Stomach (tissue), 9 donors: ENCODE results near the gene RAB8A. TPM values are rescaled to one million over a fixed set of nuclear protein-coding genes. Genes with fewer than 3 reads are reported as not detected.

Experiments used
- DNase-seq, 2 donors: peaks; one replicate each; pipeline versions ENCODE4 v3.0.0 to v3.0.0-alpha.2; 2013 to 2019
- H3K27ac ChIP-seq, 5 donors: fragments of 200-600 bp in 4 of 5; sonication (generic) in 4 of 5; one replicate each; pipeline ENCODE4 v1.5.1; 2013 to 2019; ENCODE audit warnings: mild to moderate bottlenecking in 1 of 5, moderate library complexity in 1 of 5
- H3K27me3 ChIP-seq, 3 donors: fragments of 200-600 bp; sonication (generic); one replicate each; pipeline ENCODE4 v1.5.1; 2017 to 2019; ENCODE audit warnings: mixed run types in 1 of 3
- H3K36me3 ChIP-seq, 4 donors: fragments of 200-600 bp; sonication (generic); 1 replicate in 3 of 4; 2 replicates in 1 of 4; pipeline ENCODE4 v1.5.1; 2016 to 2019
- H3K4me1 ChIP-seq, 4 donors: fragments of 200-600 bp; sonication (generic); one replicate each; pipeline ENCODE4 v1.5.1; 2016 to 2019
- H3K4me3 ChIP-seq, 4 donors: fragments of 200-600 bp; sonication (generic) in 3 of 4; one replicate each; pipeline ENCODE4 v1.5.1; 2016 to 2019; ENCODE audit warnings: mild to moderate bottlenecking in 1 of 4
- H3K9me3 ChIP-seq, 4 donors: fragments of 200-600 bp; sonication (generic); one replicate each; pipeline ENCODE4 v1.5.1; 2016 to 2019
- EP300 ChIP-seq: sonication (generic); formaldehyde crosslinking; IDR thresholded peaks from one replicate; pipeline ENCODE4 v1.6.1; 2017; ENCODE audit warnings: antibody characterized with exemption
- POLR2A ChIP-seq, 4 donors: fragments of 450-650 bp; IDR thresholded peaks; one replicate each; pipeline ENCODE4 v1.6.1; 2016; ENCODE audit warnings: antibody characterized with exemption in 4 of 4, control low read depth in 2 of 4, mild to moderate bottlenecking in 1 of 4, moderate library complexity in 1 of 4
- POLR2AphosphoS5 ChIP-seq, 3 donors: sonication (generic); formaldehyde crosslinking; IDR thresholded peaks; one replicate each; pipeline ENCODE4 v1.6.1; 2016; ENCODE audit warnings: antibody characterized with exemption in 3 of 3
- WGBS, 5 donors: extraction: QIAGEN DNeasy Blood & Tissue Kit in 3 of 5; methylation state at CpG; one replicate each; pipeline versions ENCODE4 v1.1.5 to v1.1.7; 2013 to 2018; 5-methylcytosine and 5-hydroxymethylcytosine counted together
- intact Hi-C: fragments of 100-400 bp; cut with DNase I; formaldehyde crosslinking; loops from one replicate; pipeline ENCODE4 v1.15.1; 2023; ENCODE audit warnings: low total_unique reads
- polyA plus RNA-seq, 3 donors: library from polyadenylated mRNA; stranded (reverse); fragments of 200-250 nt; gene quantifications; one replicate each; pipeline ENCODE4 v1.2.3, GENCODE V29; 2013
- total RNA-seq, 5 donors: library from RNA; depleted of rRNA; stranded (reverse); fragments of >200 nt; gene quantifications; one replicate each; pipeline versions ENCODE4 v1.1.0 to v1.2.3, GENCODE V29; 2014 to 2016
- TF ChIP-seq, protein P1 (sequence below), 7 experiments: fragments of 450-650 bp in 4 of 7; fragments of 200-600 bp in 3 of 7; sonication (generic) in 3 of 7; IDR thresholded peaks; one replicate each; pipeline ENCODE4 v1.5.1; 2016 to 2019; ENCODE audit warnings: antibody characterized with exemption in 7 of 7, control low read depth in 2 of 7, mild to moderate bottlenecking in 1 of 7
- donor health status: healthy with polysubstance abuse.
- donor health status: Bipolar disorder and iron deficiency.
- donor health status: healthy.

The RAB8A gene
- total and polyA plus RNA-seq, 8 donors, result 1.8 to 63.4 (median 31.8) TPM

DNA sequence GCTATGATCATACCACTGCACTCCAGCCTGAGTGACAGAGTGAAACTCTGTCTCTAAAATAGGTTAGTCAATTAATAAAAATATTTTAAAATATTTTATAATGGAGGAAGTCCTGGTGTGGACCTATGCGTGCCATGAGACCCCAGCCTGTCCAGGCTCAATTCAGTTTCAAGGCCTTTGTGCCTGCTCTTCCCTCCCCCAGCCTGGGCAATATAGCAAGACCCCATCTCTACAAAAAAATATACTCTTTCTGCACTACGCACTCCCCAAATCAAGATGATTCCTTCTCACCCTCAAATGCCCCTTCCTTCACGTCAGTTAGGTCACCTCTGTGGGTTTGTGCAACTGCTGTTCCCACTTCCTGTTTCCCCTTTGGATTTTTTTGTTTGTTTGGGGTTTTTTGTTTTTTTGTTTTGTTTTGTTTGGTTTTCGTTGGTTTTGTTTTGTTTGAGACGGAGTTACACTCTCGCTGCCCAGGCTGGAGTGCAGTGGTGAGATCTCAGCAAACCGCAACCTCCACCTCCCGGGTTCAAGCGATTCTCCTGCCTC is 30.4 kb downstream of the RAB8A start:
- no peak for TF ChIP-seq EP300
- TF ChIP-seq, protein P1, sequence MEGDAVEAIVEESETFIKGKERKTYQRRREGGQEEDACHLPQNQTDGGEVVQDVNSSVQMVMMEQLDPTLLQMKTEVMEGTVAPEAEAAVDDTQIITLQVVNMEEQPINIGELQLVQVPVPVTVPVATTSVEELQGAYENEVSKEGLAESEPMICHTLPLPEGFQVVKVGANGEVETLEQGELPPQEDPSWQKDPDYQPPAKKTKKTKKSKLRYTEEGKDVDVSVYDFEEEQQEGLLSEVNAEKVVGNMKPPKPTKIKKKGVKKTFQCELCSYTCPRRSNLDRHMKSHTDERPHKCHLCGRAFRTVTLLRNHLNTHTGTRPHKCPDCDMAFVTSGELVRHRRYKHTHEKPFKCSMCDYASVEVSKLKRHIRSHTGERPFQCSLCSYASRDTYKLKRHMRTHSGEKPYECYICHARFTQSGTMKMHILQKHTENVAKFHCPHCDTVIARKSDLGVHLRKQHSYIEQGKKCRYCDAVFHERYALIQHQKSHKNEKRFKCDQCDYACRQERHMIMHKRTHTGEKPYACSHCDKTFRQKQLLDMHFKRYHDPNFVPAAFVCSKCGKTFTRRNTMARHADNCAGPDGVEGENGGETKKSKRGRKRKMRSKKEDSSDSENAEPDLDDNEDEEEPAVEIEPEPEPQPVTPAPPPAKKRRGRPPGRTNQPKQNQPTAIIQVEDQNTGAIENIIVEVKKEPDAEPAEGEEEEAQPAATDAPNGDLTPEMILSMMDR (IDR thresholded peaks at IDR 0.05), result no peak
- no peak for TF ChIP-seq POLR2A (IDR thresholded peaks at IDR 0.05)
- TF ChIP-seq POLR2AphosphoS5 (IDR thresholded peaks at IDR 0.05), result no peak
- H3K27ac ChIP-seq, result peak overlapping the region in 2 of 5 donors; percentile 86 to 90
- intact Hi-C loops, result no loop called here
- no peaks in the 10 kb centered on the region for H3K36me3 ChIP-seq
- H3K27me3 ChIP-seq, result peaks cover 0 to 10% (median 0%) of the 10 kb centered on the region in 3 donors
- no peak for DNase-seq
- peaks cover 0 to 31% (median 20%) of the 10 kb centered on the region in 4 donors for H3K4me1 ChIP-seq
- WGBS, 5 donors, result 77 to 85% (median 80%) methylated on average over 9 of the region's 9 CpGs
- no peaks in the 10 kb centered on the region for H3K9me3 ChIP-seq
- no peak overlapping the region for H3K4me3 ChIP-seq

DNA sequence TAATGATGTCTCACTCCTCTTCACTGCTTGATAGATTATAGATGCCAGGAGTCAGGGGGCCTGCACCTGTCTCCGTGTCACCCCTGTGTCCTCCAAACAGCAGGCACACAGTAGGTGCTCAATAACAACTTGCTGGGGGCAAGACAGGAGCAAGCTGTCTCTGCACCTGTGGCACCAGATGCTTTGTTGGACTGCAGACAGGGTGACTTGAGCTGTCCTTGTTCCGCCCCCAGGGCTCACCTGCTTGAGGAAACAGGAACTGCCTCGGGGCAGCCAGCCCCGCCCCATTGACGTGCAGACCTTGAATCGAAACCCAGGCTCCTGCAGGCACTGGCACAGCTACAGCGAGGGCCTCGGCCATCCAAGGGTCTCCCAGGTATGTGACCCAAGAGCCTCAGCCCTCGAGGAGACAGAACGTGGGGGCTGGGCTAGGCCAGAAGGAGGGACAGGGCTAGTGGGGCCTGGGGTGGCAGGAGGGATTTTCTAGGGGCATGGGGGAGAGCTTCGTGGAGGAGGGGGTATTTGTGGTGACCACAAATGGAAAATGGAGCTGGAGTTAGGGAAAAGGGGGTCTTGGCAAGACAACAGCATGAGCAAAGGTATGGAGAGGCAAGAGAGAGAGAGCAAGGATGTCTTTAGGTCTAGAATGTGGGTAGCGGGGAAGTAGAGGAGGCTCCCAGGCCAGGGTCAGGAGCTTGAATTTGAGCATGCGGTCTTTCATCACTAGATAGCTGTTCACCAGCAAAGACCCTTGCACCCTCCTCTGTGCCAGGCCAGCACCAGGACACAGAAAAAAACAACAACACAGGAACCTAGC is 31.9 kb downstream of the RAB8A start, which contains the start of gene HSH2D:
TSS of gene HSH2D (plus strand) at position 287 of the 817 bp plus-strand sequence. CDS start 5,066 bp downstream, outside the sequence.
- Histone ChIP-seq H3K36me3 (peaks cover 0 to 4% (median 1%) of the 10 kb centered on the region in 4 donors), H3K27me3 (peaks cover 0 to 10% (median 0%) of the 10 kb centered on the region in 3 donors), H3K4me3 (peak within 1 kb of the TSS; percentile 37 to 50 (median 42)), H3K4me1 (peaks cover 0 to 33% (median 20%) of the 10 kb centered on the region in 4 donors), H3K27ac (peak within 1 kb of the TSS; percentile 65 to 90 (median 86)), H3K9me3 (no peaks in the 10 kb centered on the region)
- 13 to 27% (median 20%) methylated on average over 12 to 13 of the region's 13 CpGs for WGBS, 5 donors
- peak; percentile 16 to 90 (median 86) for TF ChIP-seq POLR2AphosphoS5 (IDR thresholded peaks at IDR 0.05)
- TF ChIP-seq EP300, result no peak
- intact Hi-C loops, result no loop called here
- DNase-seq, result peak; percentile 94 to 95

DNA sequence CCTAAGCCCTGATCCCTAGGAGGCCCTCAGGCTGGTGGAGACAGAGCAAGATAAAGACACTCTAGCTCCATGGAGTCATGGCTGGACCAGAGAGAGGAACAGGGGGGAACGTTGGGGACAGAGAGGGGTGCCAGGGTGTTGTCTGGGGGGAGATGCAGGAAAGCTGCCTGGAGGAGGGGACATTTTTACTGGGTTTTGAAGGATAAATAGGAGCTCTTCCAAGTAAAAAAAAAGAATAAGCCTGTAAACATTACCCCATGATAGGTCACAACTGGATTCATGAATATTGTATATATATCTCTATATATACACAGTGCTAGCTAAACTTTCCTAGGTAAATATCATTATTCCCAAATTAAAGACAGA is 32.5 kb downstream of the RAB8A start:
- H3K4me3 ChIP-seq, result peak overlapping the region; percentile 37 to 50 (median 42)
- intact Hi-C loops, result no loop called here
- TF ChIP-seq EP300, result no peak
- TF ChIP-seq POLR2A (IDR thresholded peaks at IDR 0.05), result no peak
- TF ChIP-seq, protein P1 (IDR thresholded peaks at IDR 0.05), result no peak
- TF ChIP-seq POLR2AphosphoS5 (IDR thresholded peaks at IDR 0.05), result no peak
- peaks cover 0 to 10% (median 7%) of the 10 kb centered on the region in 4 donors for H3K36me3 ChIP-seq
- 22 to 50% (median 41%) methylated on average over 1 of the region's 1 CpG for WGBS, 5 donors
- peaks cover 0 to 39% (median 22%) of the 10 kb centered on the region in 4 donors for H3K4me1 ChIP-seq
- no peak for DNase-seq
- peaks cover 0 to 10% (median 0%) of the 10 kb centered on the region in 3 donors for H3K27me3 ChIP-seq
- H3K9me3 ChIP-seq, result no peaks in the 10 kb centered on the region
- peak overlapping the region; percentile 65 to 90 (median 86) for H3K27ac ChIP-seq

DNA sequence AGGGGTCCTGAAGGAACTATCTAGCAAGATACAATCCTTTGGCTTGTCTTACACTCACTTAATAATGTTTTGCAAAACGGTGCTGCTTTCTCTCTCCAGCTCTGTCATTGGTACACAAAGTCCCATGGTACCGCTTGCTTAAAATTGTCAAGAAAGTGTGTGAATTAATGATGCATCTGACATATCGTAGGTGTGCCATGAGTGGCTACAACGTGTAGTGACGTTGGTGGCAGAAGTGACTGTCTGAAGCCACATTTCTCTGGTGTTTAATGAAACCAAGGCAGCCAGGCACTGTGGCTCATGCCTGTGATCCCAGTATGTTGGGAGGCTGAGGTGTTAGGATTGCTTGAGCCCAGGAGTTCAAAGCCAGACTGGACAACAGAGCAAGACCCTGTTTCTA is 34.4 kb downstream of the RAB8A start:
- Histone ChIP-seq H3K27me3 (peaks cover 0 to 10% (median 0%) of the 10 kb centered on the region in 3 donors), H3K36me3 (peaks cover 0 to 20% (median 14%) of the 10 kb centered on the region in 4 donors), H3K27ac (no peak overlapping the region), H3K4me3 (peak overlapping the region in 1 of 4 donors; percentile 33), H3K9me3 (no peaks in the 10 kb centered on the region), H3K4me1 (peaks cover 0 to 49% (median 25%) of the 10 kb centered on the region in 4 donors)
- 77 to 81% (median 79%) methylated on average over 5 of the region's 5 CpGs for WGBS, 5 donors
- no peak for DNase-seq
- TF ChIP-seq EP300 (no peak), POLR2A (IDR thresholded peaks at IDR 0.05) (no peak), POLR2AphosphoS5 (IDR thresholded peaks at IDR 0.05) (no peak)
- intact Hi-C loops, result no loop called here

DNA sequence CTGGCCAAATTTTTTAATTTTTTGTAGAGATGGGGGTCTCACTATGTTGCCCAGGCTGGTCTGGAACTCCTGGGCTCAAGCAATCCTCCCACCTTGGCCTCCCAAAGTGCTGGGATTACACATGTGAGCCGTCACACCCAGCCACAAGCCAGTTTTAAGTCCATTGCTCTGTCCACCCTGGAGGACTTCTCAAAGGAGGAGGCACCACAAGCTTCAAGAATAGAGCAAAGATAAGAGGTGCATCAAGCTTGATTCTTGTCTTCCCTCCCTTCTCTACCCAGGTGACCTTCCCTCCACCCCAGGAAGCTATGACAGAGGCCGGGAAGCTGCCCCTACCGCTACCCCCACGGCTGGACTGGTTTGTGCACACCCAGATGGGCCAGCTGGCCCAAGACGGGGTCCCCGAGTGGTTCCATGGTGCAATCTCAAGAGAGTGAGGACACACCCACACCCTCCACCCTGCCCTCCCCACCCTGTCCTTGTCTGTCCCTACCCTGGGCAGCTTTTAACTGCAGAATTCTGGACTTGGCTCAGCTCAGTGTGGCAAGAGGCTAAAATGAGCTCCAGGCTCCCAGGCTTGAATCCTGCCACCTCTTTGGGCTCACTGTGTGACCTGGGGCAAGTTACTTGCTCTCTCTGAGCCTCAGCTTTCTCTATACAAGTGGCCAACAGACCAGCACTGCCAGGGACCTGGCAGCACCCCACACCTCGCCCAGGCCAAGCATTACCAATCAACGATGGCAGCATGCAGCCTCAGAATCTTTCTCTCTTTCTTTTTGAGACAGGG is 36.9 kb downstream of the RAB8A start:
- Histone ChIP-seq H3K4me1 (peaks cover 0 to 37% (median 18%) of the 10 kb centered on the region in 4 donors), H3K27ac (peak overlapping the region in 2 of 5 donors; percentile 52 to 72), H3K36me3 (peaks cover 0 to 39% (median 28%) of the 10 kb centered on the region in 4 donors), H3K27me3 (peaks cover 0 to 8% (median 0%) of the 10 kb centered on the region in 3 donors), H3K9me3 (no peaks in the 10 kb centered on the region), H3K4me3 (no peak overlapping the region)
- WGBS, 5 donors, result 63 to 82% (median 70%) methylated on average over 6 to 8 of the region's 8 CpGs
- intact Hi-C loops, result no loop called here
- DNase-seq, result no peak
- TF ChIP-seq POLR2A (IDR thresholded peaks at IDR 0.05) (no peak), POLR2AphosphoS5 (IDR thresholded peaks at IDR 0.05) (no peak), EP300 (no peak)
- TF ChIP-seq, protein P1 (IDR thresholded peaks at IDR 0.05), result no peak
